ENCODE data around the gene CANT1. TPM values are rescaled to one million over a fixed set of nuclear protein-coding genes. Genes with fewer than 3 reads are reported as not detected.

CANT1 gene
- total RNA-seq, 2 experiments from 2014 or later = 28.3 to 30.0 TPM

DNA sequence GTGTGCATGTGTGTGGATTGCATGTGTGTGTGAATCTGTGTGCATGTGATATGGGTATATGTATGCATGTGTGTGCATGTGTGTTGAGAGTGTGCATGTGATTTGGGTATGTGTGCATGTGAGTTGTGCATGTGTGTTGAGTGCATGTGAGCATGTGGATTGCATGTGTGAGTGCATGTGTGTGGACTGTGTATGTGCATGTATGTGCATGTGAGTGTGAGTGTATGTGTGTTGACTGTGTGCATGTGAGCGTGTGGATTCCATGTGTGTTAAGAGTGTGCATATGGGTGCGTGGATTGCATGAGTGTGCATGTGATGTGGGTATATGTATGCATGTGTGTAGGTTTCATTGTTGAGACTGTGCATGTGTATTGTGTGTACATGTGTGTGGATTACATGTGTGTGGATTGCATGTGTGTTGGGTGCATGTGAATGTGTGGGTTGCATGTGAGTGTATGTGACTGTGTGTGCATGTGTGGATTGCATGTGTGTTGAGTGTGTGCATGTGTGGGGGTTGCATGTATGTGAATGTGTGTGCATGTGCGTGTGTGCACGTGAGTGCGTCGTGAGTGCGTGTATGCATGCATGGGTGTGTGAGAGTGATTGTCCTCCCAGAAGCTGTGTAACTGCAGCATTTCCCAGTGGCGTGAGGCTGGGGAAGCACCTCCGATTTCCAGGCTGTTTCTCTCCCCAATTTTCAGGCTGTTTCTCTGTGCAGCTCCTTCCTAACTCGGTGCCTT is 33.8 kb upstream of the CANT1 start:
- no peak overlapping the region for H3K27ac ChIP-seq (ENCODE audit: low read depth in 1 of 2, low read length in 2 of 2)
- no peaks in the 10 kb centered on the region for H3K36me3 ChIP-seq (ENCODE audit: insufficient read depth, low read length)
- Mint-ChIP-seq H3K4me3 (no peak overlapping the region), H3K27ac (no peak overlapping the region), H3K4me1 (ENCODE audit: low read depth) (no peaks in the 10 kb centered on the region), H3K27me3 (peaks cover 14% of the 10 kb centered on the region), H3K9me3 (no peaks in the 10 kb centered on the region), H3K36me3 (ENCODE audit: low read depth) (no peaks in the 10 kb centered on the region)
- no peak for TF ChIP-seq CTCF (IDR thresholded peaks at IDR 0.05)
- POLR2A ChIA-PET = no interaction called here
- ATAC-seq (ENCODE audit: poor library complexity) = no peak
- no peak for DNase-seq
- H3K27me3 ChIP-seq (ENCODE audit: control insufficient read depth in 1 of 2, insufficient read depth in 2 of 2, low read length in 2 of 2) = peaks cover 0 to 6% of the 10 kb centered on the region in 2 experiments
- CTCF ChIA-PET = no interaction called here
- intact Hi-C loops (cut with DNase I, micrococcal nuclease) = loop anchor here in 1 of 2 experiments (5.0 kb wide), 1 partner anchor 56 kb away; no protein-coding TSS in a partner anchor
- peaks cover 8% of the 10 kb centered on the region for H3K4me1 ChIP-seq (ENCODE audit: insufficient read depth, low read length)
- no peak overlapping the region for H3K4me3 ChIP-seq (ENCODE audit: low read length)
- H3K9me3 ChIP-seq (ENCODE audit: control insufficient read depth in 1 of 2, insufficient read depth in 1 of 2, low read length in 2 of 2) = no peaks in the 10 kb centered on the region

DNA sequence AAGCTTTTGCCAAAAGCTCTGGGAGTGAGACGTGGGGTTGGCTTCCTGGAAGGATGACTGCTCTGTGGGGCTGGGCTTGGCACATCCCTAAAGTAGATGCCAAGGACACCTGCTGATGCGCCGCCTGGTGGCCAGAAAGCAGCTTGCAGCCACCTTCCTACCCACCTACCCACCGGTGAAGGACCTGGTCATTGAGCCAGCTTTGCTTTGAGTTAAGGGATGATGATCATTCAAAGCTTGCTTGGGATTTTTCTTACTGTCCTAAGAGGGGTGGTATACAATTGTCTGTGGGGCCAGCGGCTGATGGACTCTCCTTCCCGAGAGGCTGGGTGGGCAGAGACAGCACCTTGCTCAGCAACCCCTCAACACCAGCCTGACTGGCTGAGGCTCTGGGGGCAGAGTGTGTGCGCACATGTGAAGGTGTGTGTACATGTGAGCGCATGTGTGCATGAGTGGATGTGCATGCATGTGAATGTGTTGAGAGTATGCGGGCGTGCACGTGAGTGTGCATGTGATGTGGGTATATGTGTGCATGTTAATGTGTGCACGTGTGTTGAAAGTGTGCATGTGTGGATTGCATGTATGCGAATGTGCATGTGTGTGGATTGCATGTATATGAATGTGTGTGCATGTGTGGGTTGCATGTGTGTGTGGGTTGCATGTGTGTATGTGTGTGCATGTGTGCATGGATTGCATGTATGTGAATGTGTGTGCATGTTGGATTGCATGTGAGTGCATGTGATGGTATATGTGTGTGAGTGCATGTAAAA is 33.0 kb upstream of the CANT1 start:
- Mint-ChIP-seq H3K4me3 (no peak overlapping the region), H3K27me3 (peaks cover 14% of the 10 kb centered on the region), H3K36me3 (ENCODE audit: low read depth) (no peaks in the 10 kb centered on the region), H3K4me1 (ENCODE audit: low read depth) (no peaks in the 10 kb centered on the region), H3K27ac (no peak overlapping the region), H3K9me3 (no peaks in the 10 kb centered on the region)
- Histone ChIP-seq H3K4me1 (ENCODE audit: insufficient read depth, low read length) (peaks cover 8% of the 10 kb centered on the region), H3K27ac (ENCODE audit: low read depth in 1 of 2, low read length in 2 of 2) (no peak overlapping the region), H3K36me3 (ENCODE audit: insufficient read depth, low read length) (no peaks in the 10 kb centered on the region), H3K9me3 (ENCODE audit: control insufficient read depth in 1 of 2, insufficient read depth in 1 of 2, low read length in 2 of 2) (no peaks in the 10 kb centered on the region), H3K27me3 (ENCODE audit: control insufficient read depth in 1 of 2, insufficient read depth in 2 of 2, low read length in 2 of 2) (peaks cover 0 to 6% of the 10 kb centered on the region in 2 experiments), H3K4me3 (ENCODE audit: low read length) (no peak overlapping the region)
- peak; percentile 37 to 82 (median 64) for DNase-seq
- CTCF ChIA-PET = interaction anchor here (0.8 to 1.2 kb wide), 5 partner anchors 10 to 546 kb away, joined by 3 to 6 read pairs (median 4); no protein-coding TSS in a partner anchor
- no peak for ATAC-seq (ENCODE audit: poor library complexity)
- POLR2A ChIA-PET = no interaction called here
- intact Hi-C loops (cut with DNase I, micrococcal nuclease) = loop anchor here (1.0 to 5.0 kb wide), 3 partner anchors 23 to 56 kb away; no protein-coding TSS in a partner anchor
- TF ChIP-seq CTCF (IDR thresholded peaks at IDR 0.05) = peak; percentile 67

- Histone ChIP-seq H3K27ac (ENCODE audit: low read depth in 1 of 2, low read length in 2 of 2) (no peak overlapping the region), H3K4me1 (ENCODE audit: insufficient read depth, low read length) (peaks cover 8% of the 10 kb centered on the region), H3K4me3 (ENCODE audit: low read length) (no peak overlapping the region), H3K36me3 (ENCODE audit: insufficient read depth, low read length) (no peaks in the 10 kb centered on the region), H3K9me3 (ENCODE audit: control insufficient read depth in 1 of 2, insufficient read depth in 1 of 2, low read length in 2 of 2) (no peaks in the 10 kb centered on the region), H3K27me3 (ENCODE audit: control insufficient read depth in 1 of 2, insufficient read depth in 2 of 2, low read length in 2 of 2) (peaks cover 0 to 6% of the 10 kb centered on the region in 2 experiments)
- Mint-ChIP-seq H3K27ac (no peak overlapping the region), H3K4me1 (ENCODE audit: low read depth) (no peaks in the 10 kb centered on the region), H3K27me3 (peaks cover 14% of the 10 kb centered on the region), H3K4me3 (no peak overlapping the region), H3K9me3 (no peaks in the 10 kb centered on the region), H3K36me3 (ENCODE audit: low read depth) (no peaks in the 10 kb centered on the region)
- ATAC-seq (ENCODE audit: poor library complexity) (no peak), DNase-seq (no peak)
- POLR2A ChIA-PET = no interaction called here
- intact Hi-C loops (cut with DNase I, micrococcal nuclease) = loop anchor here (1.0 to 5.0 kb wide), 3 partner anchors 23 to 56 kb away; no protein-coding TSS in a partner anchor
- CTCF ChIA-PET = interaction anchor here (0.8 to 1.2 kb wide), 5 partner anchors 9 to 545 kb away, joined by 3 to 6 read pairs (median 4); no protein-coding TSS in a partner anchor
- TF ChIP-seq CTCF (IDR thresholded peaks at IDR 0.05) = no peak
These were observed 32.3 kb upstream of the CANT1 start for GRCh38 chr17:79041723-79042420.
